ENCODE measurements around the gene ALDH2.
"Not testable (repeated sequence)": the region's sequence is repeated elsewhere in the genome, so short reads cannot be mapped to it uniquely, and the experiment has no call there.

ALDH2 gene

DNA sequence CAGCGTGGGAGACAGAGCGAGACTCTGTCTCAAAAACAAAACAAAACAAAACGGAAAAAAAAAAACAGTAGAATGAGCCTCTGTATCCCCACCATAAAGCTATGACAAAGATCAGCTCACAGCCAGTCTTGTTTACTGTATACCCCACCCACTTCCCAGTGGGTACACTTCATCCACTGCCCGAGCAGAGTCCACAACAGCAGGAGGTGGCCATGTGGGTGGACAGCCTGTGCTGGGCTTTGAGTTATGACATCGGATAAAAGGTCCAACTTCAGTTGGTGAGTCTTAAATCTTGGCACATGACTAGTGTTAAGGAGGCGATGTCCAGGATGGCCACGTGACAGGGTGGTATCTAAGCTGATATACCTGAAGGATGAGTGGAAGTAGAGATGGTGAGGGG is 40.5 kb downstream of the ALDH2 start:
- TF ChIP-seq ZNF70 (CRISPR knock-in tag; IDR thresholded peaks at IDR 0.05) (no peak), ZNF8 (CRISPR knock-in tag; IDR thresholded peaks at IDR 0.05) (no peak), ZFP3 (CRISPR knock-in tag; IDR thresholded peaks at IDR 0.05) (no peak), RARB (CRISPR knock-in tag; IDR thresholded peaks at IDR 0.05) (no peak), ZNF565 (CRISPR knock-in tag; conservative IDR thresholded peaks at IDR 0.05; ENCODE audit: low read depth) (no peak), PPARA (CRISPR knock-in tag; IDR thresholded peaks at IDR 0.05; ENCODE audit: borderline replicate concordance) (no peak), ZC3H10 (CRISPR knock-in tag; IDR thresholded peaks at IDR 0.05) (no peak), SNAI2 (CRISPR knock-in tag; IDR thresholded peaks at IDR 0.05) (no peak), ZFP30 (CRISPR knock-in tag; IDR thresholded peaks at IDR 0.05) (no peak)
- ATAC-seq = no peak

GRCh38 chr12:111812881-111813741 is 46.4 kb downstream of the ALDH2 start:
- ATAC-seq = peak; percentile 98
- TF ChIP-seq ZNF8 (CRISPR knock-in tag; IDR thresholded peaks at IDR 0.05) (peak; percentile 75; the same call in 1 of the 2 replicates), PPARA (CRISPR knock-in tag; IDR thresholded peaks at IDR 0.05; ENCODE audit: borderline replicate concordance) (no peak)

GRCh38 chr12:111816065-111816615 is 49.4 kb downstream of the ALDH2 start:
- TF ChIP-seq ZFP3 (CRISPR knock-in tag; IDR thresholded peaks at IDR 0.05) (no peak), GLIS3 (CRISPR knock-in tag; IDR thresholded peaks at IDR 0.05) (no peak), CSRNP3 (CRISPR knock-in tag; IDR thresholded peaks at IDR 0.05) (no peak), PPARA (CRISPR knock-in tag; IDR thresholded peaks at IDR 0.05; ENCODE audit: borderline replicate concordance) (no peak), RARB (CRISPR knock-in tag; IDR thresholded peaks at IDR 0.05) (no peak)
- ATAC-seq = no peak

GRCh38 chr12:111816898-111817297 is 50.2 kb downstream of the ALDH2 start:
- ATAC-seq = not testable (repeated sequence)

GRCh38 chr12:111818340-111818739 is 51.6 kb downstream of the ALDH2 start:
- no peak for ATAC-seq
- no peak for TF ChIP-seq BACH2 (CRISPR knock-in tag; IDR thresholded peaks at IDR 0.05; ENCODE audit: borderline replicate concordance)

GRCh38 chr12:111819191-111820158 is 52.7 kb downstream of the ALDH2 start:
- no peak for ATAC-seq

DNA sequence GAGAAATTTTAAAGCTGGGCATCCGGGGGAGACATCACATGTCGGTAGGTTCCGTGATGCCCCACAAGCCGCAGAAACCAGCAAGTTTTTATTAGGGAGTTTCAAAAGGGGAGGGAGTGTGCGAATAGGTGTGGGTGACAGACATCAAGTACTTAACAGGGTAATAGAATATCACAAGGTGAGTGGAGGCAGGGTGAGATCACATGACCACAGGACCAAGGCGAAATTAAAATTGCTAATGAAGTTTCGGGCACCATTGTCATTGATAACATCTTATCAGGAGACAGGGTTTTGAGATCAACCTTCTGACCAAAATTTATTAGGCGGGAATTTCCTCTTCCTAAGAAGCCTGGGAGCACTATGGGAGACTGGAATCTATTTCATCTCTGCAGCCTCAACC is 54.1 kb downstream of the ALDH2 start:
- ATAC-seq = not testable (repeated sequence)

More at GRCh38 chr12:111819191-111820158, 52.7 kb downstream of the ALDH2 start:
- TF ChIP-seq RARB (CRISPR knock-in tag; IDR thresholded peaks at IDR 0.05) = no peak
- no peak for TF ChIP-seq ZFP30 (CRISPR knock-in tag; IDR thresholded peaks at IDR 0.05)
- no peak for TF ChIP-seq TCF4 (CRISPR knock-in tag; IDR thresholded peaks at IDR 0.05; ENCODE audit: borderline replicate concordance)
- TF ChIP-seq, protein P1, sequence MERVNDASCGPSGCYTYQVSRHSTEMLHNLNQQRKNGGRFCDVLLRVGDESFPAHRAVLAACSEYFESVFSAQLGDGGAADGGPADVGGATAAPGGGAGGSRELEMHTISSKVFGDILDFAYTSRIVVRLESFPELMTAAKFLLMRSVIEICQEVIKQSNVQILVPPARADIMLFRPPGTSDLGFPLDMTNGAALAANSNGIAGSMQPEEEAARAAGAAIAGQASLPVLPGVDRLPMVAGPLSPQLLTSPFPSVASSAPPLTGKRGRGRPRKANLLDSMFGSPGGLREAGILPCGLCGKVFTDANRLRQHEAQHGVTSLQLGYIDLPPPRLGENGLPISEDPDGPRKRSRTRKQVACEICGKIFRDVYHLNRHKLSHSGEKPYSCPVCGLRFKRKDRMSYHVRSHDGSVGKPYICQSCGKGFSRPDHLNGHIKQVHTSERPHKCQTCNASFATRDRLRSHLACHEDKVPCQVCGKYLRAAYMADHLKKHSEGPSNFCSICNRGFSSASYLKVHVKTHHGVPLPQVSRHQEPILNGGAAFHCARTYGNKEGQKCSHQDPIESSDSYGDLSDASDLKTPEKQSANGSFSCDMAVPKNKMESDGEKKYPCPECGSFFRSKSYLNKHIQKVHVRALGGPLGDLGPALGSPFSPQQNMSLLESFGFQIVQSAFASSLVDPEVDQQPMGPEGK (CRISPR knock-in tag; IDR thresholded peaks at IDR 0.05; ENCODE audit: borderline replicate concordance) = no peak
- TF ChIP-seq ZNF8 (CRISPR knock-in tag; IDR thresholded peaks at IDR 0.05) = no peak
- no peak for TF ChIP-seq CSRNP3 (CRISPR knock-in tag; IDR thresholded peaks at IDR 0.05)
- TF ChIP-seq ISL1 (CRISPR knock-in tag; IDR thresholded peaks at IDR 0.05) = no peak
- no peak for TF ChIP-seq PPARA (CRISPR knock-in tag; IDR thresholded peaks at IDR 0.05; ENCODE audit: borderline replicate concordance)
